Progenitor cell of endocrine pancreas (in vitro differentiated cells): ENCODE measurements around the gene STMN3. TPM values are rescaled to one million over a fixed set of nuclear protein-coding genes. Genes with fewer than 3 reads are reported as not detected.
"Not testable (repeated sequence)": the region's sequence is repeated elsewhere in the genome, so short reads cannot be mapped to it uniquely, and the experiment has no call there.

Experiments used
- DNase-seq: peaks from one replicate; pipeline ENCODE4 v3.0.0; 2021; ENCODE audit warnings: low spot score; ENCODE audit not compliant: unreplicated experiment
- H3K27ac Mint-ChIP-seq: 2 replicates; pipeline ENCODE4 v1.8.0; 2021; ENCODE audit warnings: mild to moderate bottlenecking, moderate library complexity, mixed read lengths
- H3K27me3 Mint-ChIP-seq: 2 replicates; pipeline ENCODE4 v1.8.0; 2021; ENCODE audit warnings: mixed read lengths
- H3K36me3 Mint-ChIP-seq: 2 replicates; pipeline ENCODE4 v1.8.0; 2022; ENCODE audit warnings: mixed read lengths; ENCODE audit not compliant: insufficient read depth
- H3K4me1 Mint-ChIP-seq: 2 replicates; pipeline ENCODE4 v1.8.0; 2021; ENCODE audit warnings: low read depth, mixed read lengths
- H3K4me3 Mint-ChIP-seq: 2 replicates; pipeline ENCODE4 v1.8.0; 2021; ENCODE audit warnings: low read depth, mild to moderate bottlenecking, moderate library complexity, mixed read lengths
- H3K9me3 Mint-ChIP-seq: 2 replicates; pipeline ENCODE4 v1.8.0; 2021; ENCODE audit warnings: low read depth, mixed read lengths
- CTCF ChIP-seq: fragments of 200-600 bp; sonication (generic); IDR thresholded peaks from one replicate; pipeline ENCODE4 v1.5.0; 2021; ENCODE audit warnings: antibody characterized with exemption, mild to moderate bottlenecking; ENCODE audit not compliant: unreplicated experiment
- total RNA-seq: library from RNA; stranded (reverse); gene quantifications from 2 replicates; pipeline ENCODE4 v1.2.1, GENCODE V29; 2021

Gene STMN3
- total RNA-seq, 1 donor from 2014 or later, result 25.6 TPM

GRCh38 chr20:63613863-63614594 is 39.2 kb downstream of the STMN3 start:
- TF ChIP-seq CTCF, result peak; percentile 8
- not testable (repeated sequence) for H3K4me3 Mint-ChIP-seq, DNase-seq, H3K9me3 Mint-ChIP-seq, H3K27me3 Mint-ChIP-seq, H3K4me1 Mint-ChIP-seq, H3K27ac Mint-ChIP-seq
- H3K36me3 Mint-ChIP-seq, result peaks cover 32% of the 10 kb centered on the region

GRCh38 chr20:63612276-63612931 is 40.8 kb downstream of the STMN3 start:
- Mint-ChIP-seq H3K27me3 (no peaks in the 10 kb centered on the region), H3K4me3 (no peak overlapping the region), H3K36me3 (peaks cover 30% of the 10 kb centered on the region), H3K9me3 (peaks cover 5% of the 10 kb centered on the region), H3K4me1 (no peaks in the 10 kb centered on the region), H3K27ac (no peak overlapping the region)
- TF ChIP-seq CTCF, result no peak
- no peak for DNase-seq

- H3K27ac Mint-ChIP-seq, result no peak overlapping the region
- no peak for DNase-seq
- no peak for TF ChIP-seq CTCF
- no peaks in the 10 kb centered on the region for H3K4me1 Mint-ChIP-seq
- no peaks in the 10 kb centered on the region for H3K27me3 Mint-ChIP-seq
- H3K4me3 Mint-ChIP-seq, result no peak overlapping the region
- peaks cover 23% of the 10 kb centered on the region for H3K36me3 Mint-ChIP-seq
- peaks cover 5% of the 10 kb centered on the region for H3K9me3 Mint-ChIP-seq
Measured at GRCh38 chr20:63611646-63612045, 41.6 kb downstream of the STMN3 start.

- no peaks in the 10 kb centered on the region for H3K4me1 Mint-ChIP-seq
- no peaks in the 10 kb centered on the region for H3K27me3 Mint-ChIP-seq
- peaks cover 5% of the 10 kb centered on the region for H3K9me3 Mint-ChIP-seq
- H3K36me3 Mint-ChIP-seq, result peaks cover 18% of the 10 kb centered on the region
- H3K4me3 Mint-ChIP-seq, result no peak overlapping the region
- no peak overlapping the region for H3K27ac Mint-ChIP-seq
- no peak for TF ChIP-seq CTCF
- DNase-seq, result no peak
Measured at GRCh38 chr20:63610581-63611435, 42.4 kb downstream of the STMN3 start.

GRCh38 chr20:63606686-63607085 is 46.5 kb downstream of the STMN3 start:
- Mint-ChIP-seq H3K4me1 (no peaks in the 10 kb centered on the region), H3K36me3 (peaks cover 3% of the 10 kb centered on the region), H3K27me3 (no peaks in the 10 kb centered on the region), H3K9me3 (no peaks in the 10 kb centered on the region), H3K4me3 (no peak overlapping the region), H3K27ac (no peak overlapping the region)
- TF ChIP-seq CTCF, result no peak
- no peak for DNase-seq
